K562 (cell line): ENCODE results near the gene DNAJB6. TPM values are rescaled to one million over a fixed set of nuclear protein-coding genes. Genes with fewer than 3 reads are reported as not detected.

Source experiments
- ATAC-seq: fragments of 200-7000 bp; cut with Tn5 transposase; 3 replicates; pipeline ENCODE4 v1.9.1; 2020; ENCODE audit warnings: moderate library complexity
- BruUV-seq: library from RNA; stranded (reverse); fragments of 400-500 nt; replicated peaks from 2 replicates; lab custom pipeline; 2021; lab: Mats Ljungman, UMichigan
- CTCF ChIA-PET: fragments of 300-600 bp; formaldehyde crosslinking; extraction: SDS; loops from one replicate; lab custom pipeline; 2021; ENCODE audit warnings: low intra/inter-chr PET ratio; lab: Yijun Ruan, JAX
- POLR2A ChIA-PET: fragments of 300-600, 350-650 bp; sonication (Branson Sonifier 250); formaldehyde crosslinking; extraction: SDS; loops from one replicate; lab custom pipeline; 2021; ENCODE audit warnings: antibody characterized with exemption, inconsistent platforms; lab: Yijun Ruan, JAX
- DNase-seq, 4 experiments: peaks; one replicate each; pipeline versions ENCODE4 v3.0.0 to v3.0.0-alpha.2; 2011 to 2018; ENCODE audit warnings: low spot score in 3 of 4, mixed read lengths in 3 of 4; ENCODE audit errors: extremely low read depth in 1 of 4
- FAIRE-seq: peaks from 2 replicates; lab custom pipeline; 2011; peaks lifted over from hg19 to GRCh38; lab: Jason Lieb, UNC
- H2AFZ ChIP-seq: 2 replicates; pipeline ENCODE4 v1.6.0; 2011; ENCODE audit warnings: low read depth, low read length, control low read depth, inconsistent platforms
- H3K27ac ChIP-seq: fragments of 200-600 bp; 3 replicates; pipeline ENCODE4 v1.8.0; 2011; ENCODE audit warnings: low read depth, mild to moderate bottlenecking, control low read depth, inconsistent platforms, low read length, moderate library complexity, mixed read lengths; ENCODE audit errors: extremely low read depth
- H3K27me3 ChIP-seq, 2 experiments: fragments of 300-600 bp in 1 of 2; 2 replicates in 1 of 2; 3 replicates in 1 of 2; pipeline versions ENCODE4 v1.6.0 to v1.8.0; 2011; ENCODE audit warnings: inconsistent platforms in 2 of 2, low read length in 2 of 2, mild to moderate bottlenecking in 1 of 2, mixed read lengths in 1 of 2, moderate library complexity in 1 of 2; ENCODE audit not compliant: control insufficient read depth in 2 of 2, insufficient read depth in 2 of 2
- H3K36me3 ChIP-seq: fragments of 300-600 bp; 3 replicates; pipeline ENCODE4 v1.8.0; 2011; ENCODE audit warnings: mild to moderate bottlenecking, low read length, inconsistent platforms; ENCODE audit not compliant: control insufficient read depth, insufficient read depth
- H3K4me1 ChIP-seq, 2 experiments: fragments of 200-600 bp in 1 of 2; replicated peaks in 1 of 2; 2 replicates in 1 of 2; 3 replicates in 1 of 2; pipeline versions ENCODE4 v1.5.1 to v1.8.0; 2011; ENCODE audit warnings: inconsistent platforms in 2 of 2, low read length in 2 of 2, mild to moderate bottlenecking in 1 of 2, mixed read lengths in 1 of 2, moderate library complexity in 1 of 2; ENCODE audit not compliant: control insufficient read depth in 2 of 2, insufficient read depth in 2 of 2
- H3K4me2 ChIP-seq: 2 replicates; pipeline ENCODE4 v1.6.1; 2011; ENCODE audit warnings: low read length, control low read depth, inconsistent platforms, mixed read lengths; ENCODE audit not compliant: insufficient read depth
- H3K4me3 ChIP-seq: fragments of 200-600 bp; sonication (generic), shearing (Covaris generic); 2 replicates; pipeline ENCODE4 v1.5.1; 2016; ENCODE audit warnings: control low read depth, inconsistent platforms
- H3K79me2 ChIP-seq: fragments of 200-600 bp; 3 replicates; pipeline ENCODE4 v1.8.0; 2011; ENCODE audit warnings: low read length, inconsistent platforms; ENCODE audit not compliant: control insufficient read depth, insufficient read depth
- H3K9ac ChIP-seq, 2 experiments: 2 replicates each; pipeline versions ENCODE4 v1.6.0 to v1.6.1; 2011; ENCODE audit warnings: low read depth in 2 of 2, low read length in 2 of 2, control low read depth in 1 of 2, inconsistent platforms in 1 of 2, mild to moderate bottlenecking in 1 of 2, mixed read lengths in 1 of 2; ENCODE audit not compliant: insufficient read depth in 1 of 2
- H3K9me1 ChIP-seq: one replicate; pipeline ENCODE4 v1.6.0; 2011; ENCODE audit warnings: inconsistent platforms, mild to moderate bottlenecking, low read length, moderate library complexity; ENCODE audit not compliant: control insufficient read depth, insufficient read depth
- H3K9me3 ChIP-seq: replicated peaks from 2 replicates; pipeline ENCODE4 v1.5.1; 2011; ENCODE audit warnings: low read depth, low read length, inconsistent platforms; ENCODE audit not compliant: control insufficient read depth, insufficient read depth
- H4K20me1 ChIP-seq: replicated peaks from 2 replicates; pipeline ENCODE4 v1.6.1; 2011; ENCODE audit warnings: low read length, inconsistent platforms, mixed read lengths; ENCODE audit not compliant: control insufficient read depth, insufficient read depth
- EP300 ChIP-seq: IDR thresholded peaks from 2 replicates; pipeline ENCODE4 v1.6.1; 2012; ENCODE audit warnings: low read length, improper control_type of control experiment
- ETV6 ChIP-seq, 3 experiments: fragments of 150-350 bp in 1 of 3; sonication (generic) in 1 of 3; formaldehyde crosslinking in 1 of 3; IDR thresholded peaks; 2 replicates each; pipeline versions ENCODE4 v1.6.1 to v1.8.0; 2014 to 2022; ENCODE audit warnings: borderline replicate concordance in 2 of 3, low read depth in 2 of 3, antibody characterized with exemption in 1 of 3, low read length in 1 of 3, mild to moderate bottlenecking in 1 of 3, missing genetic modification reagents in 1 of 3
- HLTF ChIP-seq: fragments of 450-650 bp; IDR thresholded peaks from 2 replicates; pipeline ENCODE4 v1.6.1; 2016
- KDM2B ChIP-seq: fragments of 250-450 bp; sonication (Bioruptor Pico); IDR thresholded peaks from 2 replicates; pipeline ENCODE4 v1.8.0; 2021; ENCODE audit warnings: mild to moderate bottlenecking, moderate library complexity
- PURB ChIP-seq: sonication (generic); formaldehyde crosslinking; IDR thresholded peaks from 2 replicates; pipeline ENCODE4 v1.9.0; 2021; ENCODE audit warnings: low read depth, mild to moderate bottlenecking, missing genetic modification reagents
- WHSC1 ChIP-seq: IDR thresholded peaks from one replicate; pipeline ENCODE4 v1.6.1; 2012; ENCODE audit warnings: low read length, control low read depth, inconsistent platforms
- ZNF124 ChIP-seq: sonication (generic); formaldehyde crosslinking; IDR thresholded peaks from 2 replicates; pipeline ENCODE4 v1.8.1; 2022; ENCODE audit warnings: missing genetic modification reagents
- ZNF695 ChIP-seq: fragments of 450-650 bp; formaldehyde crosslinking; IDR thresholded peaks from 2 replicates; pipeline ENCODE4 v1.4.0; 2020; ENCODE audit warnings: mild to moderate bottlenecking, moderate library complexity
- WGBS: fragments of 100-300 bp; shearing (Covaris generic); methylation state at CpG from one replicate; pipeline ENCODE4 v1.1.6; 2016; ENCODE audit warnings: low coverage, mixed read lengths; ENCODE audit not compliant: insufficient coverage; ENCODE audit errors: missing lambda C conversion rate; 5-methylcytosine and 5-hydroxymethylcytosine counted together
- in situ Hi-C: fragments of 300-500 bp; cut with MboI; formaldehyde crosslinking; loops from 4 replicates; pipeline ENCODE4 v1.15.0; 2018; ENCODE audit warnings: inconsistent platforms, mixed read lengths
- intact Hi-C: fragments of 100-400 bp; cut with micrococcal nuclease; formaldehyde crosslinking; loops from 2 replicates; pipeline ENCODE4 v1.14.2; 2022
- polyA plus RNA-seq, 8 experiments: library from polyadenylated mRNA; depleted of rRNA in 4 of 8; stranded (reverse) in 5 of 8; unstranded in 3 of 8; fragments of >200 nt; fragmentation: Nextera tagmentation in 2 of 8; fragmentation: Illumina TruSeq in 1 of 8; extraction: Ambion mirVana in 2 of 8; extraction: Trizol in 1 of 8; gene quantifications; 2 replicates each; pipeline versions ENCODE4 v1.2.1 to v1.2.3, GENCODE V29; 2011 to 2014; ENCODE audit warnings: inconsistent platforms in 1 of 8, missing spikeins in 1 of 8
- total RNA-seq, 7 experiments: library from RNA; depleted of rRNA in 6 of 7; stranded (reverse); fragments of >200 nt in 6 of 7; fragmentation: Illumina TruSeq in 2 of 7; extraction: Trizol in 2 of 7; gene quantifications; 2 replicates each; pipeline versions ENCODE4 v1.2.1 to v1.2.3, GENCODE V29; 2011 to 2021; ENCODE audit warnings: low replicate concordance in 1 of 7
- TF ChIP-seq, protein P1 (sequence below): sonication (generic); formaldehyde crosslinking; IDR thresholded peaks from 2 replicates; pipeline ENCODE4 v1.8.1; 2023; ENCODE audit warnings: mild to moderate bottlenecking, missing genetic modification reagents
- TF ChIP-seq, protein P2 (sequence below), 2 experiments: fragments of 450-650 bp in 1 of 2; sonication (generic) in 1 of 2; formaldehyde crosslinking; conservative IDR thresholded peaks; 2 replicates each; pipeline versions ENCODE4 v1.4.0 to v1.8.1; 2020 to 2022; ENCODE audit warnings: mild to moderate bottlenecking in 1 of 2, missing genetic modification reagents in 1 of 2
- TF ChIP-seq, protein P3 (sequence below): fragments of 200-400 bp; formaldehyde crosslinking; IDR thresholded peaks from 2 replicates; pipeline ENCODE4 v1.6.1; 2017; ENCODE audit warnings: mild to moderate bottlenecking, low read depth, low read length, moderate library complexity
- TF ChIP-seq, protein P4 (sequence below): IDR thresholded peaks from 2 replicates; pipeline ENCODE4 v1.6.1; 2016; ENCODE audit warnings: missing genetic modification characterization, missing compliant biosample characterization

DNAJB6 gene
- total and polyA plus RNA-seq, 9 of the 15 experiments (the other 6 are each of a cell fraction or from before 2014, with no cell fraction given): 84.5 to 158 (median 135) TPM

DNA sequence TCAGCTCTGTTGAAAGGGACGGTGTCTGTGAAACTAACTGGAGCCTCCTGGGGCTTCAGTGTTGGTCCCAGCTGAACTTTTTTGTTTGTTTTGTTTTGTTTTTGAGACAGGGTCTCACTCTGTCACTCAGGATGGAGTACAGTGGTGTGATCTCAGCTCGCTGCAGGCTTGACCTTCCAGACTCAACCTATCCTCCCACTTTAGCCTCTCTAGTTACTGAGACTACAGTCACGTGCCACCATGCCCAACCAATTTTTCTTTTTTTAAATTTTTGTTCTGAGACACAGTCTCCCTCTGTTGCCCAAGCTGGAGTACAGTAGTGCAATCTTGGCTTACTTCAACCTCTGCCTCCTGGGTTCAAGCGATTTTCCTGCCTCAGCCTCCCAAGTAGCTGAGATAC, 13.4 kb upstream of the DNAJB6 start (continued):
- TF ChIP-seq, protein P1, sequence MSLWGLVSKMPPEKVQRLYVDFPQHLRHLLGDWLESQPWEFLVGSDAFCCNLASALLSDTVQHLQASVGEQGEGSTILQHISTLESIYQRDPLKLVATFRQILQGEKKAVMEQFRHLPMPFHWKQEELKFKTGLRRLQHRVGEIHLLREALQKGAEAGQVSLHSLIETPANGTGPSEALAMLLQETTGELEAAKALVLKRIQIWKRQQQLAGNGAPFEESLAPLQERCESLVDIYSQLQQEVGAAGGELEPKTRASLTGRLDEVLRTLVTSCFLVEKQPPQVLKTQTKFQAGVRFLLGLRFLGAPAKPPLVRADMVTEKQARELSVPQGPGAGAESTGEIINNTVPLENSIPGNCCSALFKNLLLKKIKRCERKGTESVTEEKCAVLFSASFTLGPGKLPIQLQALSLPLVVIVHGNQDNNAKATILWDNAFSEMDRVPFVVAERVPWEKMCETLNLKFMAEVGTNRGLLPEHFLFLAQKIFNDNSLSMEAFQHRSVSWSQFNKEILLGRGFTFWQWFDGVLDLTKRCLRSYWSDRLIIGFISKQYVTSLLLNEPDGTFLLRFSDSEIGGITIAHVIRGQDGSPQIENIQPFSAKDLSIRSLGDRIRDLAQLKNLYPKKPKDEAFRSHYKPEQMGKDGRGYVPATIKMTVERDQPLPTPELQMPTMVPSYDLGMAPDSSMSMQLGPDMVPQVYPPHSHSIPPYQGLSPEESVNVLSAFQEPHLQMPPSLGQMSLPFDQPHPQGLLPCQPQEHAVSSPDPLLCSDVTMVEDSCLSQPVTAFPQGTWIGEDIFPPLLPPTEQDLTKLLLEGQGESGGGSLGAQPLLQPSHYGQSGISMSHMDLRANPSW (CRISPR knock-in tag): no peak

DNA sequence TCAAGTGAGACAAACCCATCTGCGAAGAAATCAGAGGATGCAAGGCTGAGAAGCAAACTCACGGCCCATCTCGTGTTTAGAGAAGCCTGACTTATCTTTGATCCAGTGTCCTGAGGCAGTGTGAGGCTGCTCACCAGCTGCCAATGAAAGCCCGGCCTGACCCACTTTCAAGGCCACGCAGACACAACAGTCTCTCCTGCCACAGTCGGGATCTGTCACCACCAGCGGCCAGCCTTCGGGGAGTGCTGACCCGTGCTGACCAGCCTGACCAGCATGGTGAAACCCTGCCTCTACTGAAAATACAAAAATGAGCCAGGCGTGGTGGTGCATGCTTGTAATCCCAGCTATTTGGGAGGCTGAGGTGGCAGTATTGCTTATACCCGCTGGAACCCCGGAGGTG, 7.4 kb upstream of the DNAJB6 start:
- Histone ChIP-seq H4K20me1 (no peaks in the 10 kb centered on the region), H3K9ac (peak overlapping the region in 1 of 2 experiments; percentile 84; a peak in 2 of 4 replicates), H3K4me2 (no peak overlapping the region), H3K36me3 (no peaks in the 10 kb centered on the region), H3K79me2 (no peaks in the 10 kb centered on the region), H3K4me1 (peaks cover 0 to 7% of the 10 kb centered on the region in 2 experiments; a peak in 1 of 5 replicates), H2AFZ (peak overlapping the region; percentile 37), H3K27me3 (no peaks in the 10 kb centered on the region; a peak in 1 of 5 replicates), H3K9me1 (no peaks in the 10 kb centered on the region), H3K4me3 (no peak overlapping the region), H3K9me3 (no peaks in the 10 kb centered on the region), H3K27ac (no peak overlapping the region)
- no TSS peak for BruUV-seq
- intact Hi-C loops: no loop called here
- in situ Hi-C loops: no loop called here
- CTCF ChIA-PET: no interaction called here
- WGBS: 35% methylated on average over 12 of the region's 12 CpGs
- POLR2A ChIA-PET: interaction anchor here (0.5 to 4.1 kb wide), 7 partner anchors 9 to 893 kb away, joined by 3 to 17 read pairs (median 3); no protein-coding TSS in a partner anchor
- DNase-seq (no peak), ATAC-seq (peak; percentile 49), FAIRE-seq (no peak)
- TF ChIP-seq, protein P2, sequence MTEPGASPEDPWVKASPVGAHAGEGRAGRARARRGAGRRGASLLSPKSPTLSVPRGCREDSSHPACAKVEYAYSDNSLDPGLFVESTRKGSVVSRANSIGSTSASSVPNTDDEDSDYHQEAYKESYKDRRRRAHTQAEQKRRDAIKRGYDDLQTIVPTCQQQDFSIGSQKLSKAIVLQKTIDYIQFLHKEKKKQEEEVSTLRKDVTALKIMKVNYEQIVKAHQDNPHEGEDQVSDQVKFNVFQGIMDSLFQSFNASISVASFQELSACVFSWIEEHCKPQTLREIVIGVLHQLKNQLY (CRISPR knock-in tag; conservative IDR thresholded peaks at IDR 0.05): no peak
- TF ChIP-seq, protein P3, sequence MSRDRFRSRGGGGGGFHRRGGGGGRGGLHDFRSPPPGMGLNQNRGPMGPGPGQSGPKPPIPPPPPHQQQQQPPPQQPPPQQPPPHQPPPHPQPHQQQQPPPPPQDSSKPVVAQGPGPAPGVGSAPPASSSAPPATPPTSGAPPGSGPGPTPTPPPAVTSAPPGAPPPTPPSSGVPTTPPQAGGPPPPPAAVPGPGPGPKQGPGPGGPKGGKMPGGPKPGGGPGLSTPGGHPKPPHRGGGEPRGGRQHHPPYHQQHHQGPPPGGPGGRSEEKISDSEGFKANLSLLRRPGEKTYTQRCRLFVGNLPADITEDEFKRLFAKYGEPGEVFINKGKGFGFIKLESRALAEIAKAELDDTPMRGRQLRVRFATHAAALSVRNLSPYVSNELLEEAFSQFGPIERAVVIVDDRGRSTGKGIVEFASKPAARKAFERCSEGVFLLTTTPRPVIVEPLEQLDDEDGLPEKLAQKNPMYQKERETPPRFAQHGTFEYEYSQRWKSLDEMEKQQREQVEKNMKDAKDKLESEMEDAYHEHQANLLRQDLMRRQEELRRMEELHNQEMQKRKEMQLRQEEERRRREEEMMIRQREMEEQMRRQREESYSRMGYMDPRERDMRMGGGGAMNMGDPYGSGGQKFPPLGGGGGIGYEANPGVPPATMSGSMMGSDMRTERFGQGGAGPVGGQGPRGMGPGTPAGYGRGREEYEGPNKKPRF: no peak
- TF ChIP-seq EP300: no peak
- TF ChIP-seq ZNF695 (CRISPR knock-in tag): no peak
- no peak for TF ChIP-seq WHSC1
- TF ChIP-seq ETV6 (IDR thresholded peaks at IDR 0.05; ENCODE audit: borderline replicate concordance in 1 of 2, low read depth in 2 of 2, low read length in 1 of 2): no peak
- no peak for TF ChIP-seq ETV6 (CRISPR knock-in tag; IDR thresholded peaks at IDR 0.05; ENCODE audit: borderline replicate concordance)
- TF ChIP-seq, protein P4, sequence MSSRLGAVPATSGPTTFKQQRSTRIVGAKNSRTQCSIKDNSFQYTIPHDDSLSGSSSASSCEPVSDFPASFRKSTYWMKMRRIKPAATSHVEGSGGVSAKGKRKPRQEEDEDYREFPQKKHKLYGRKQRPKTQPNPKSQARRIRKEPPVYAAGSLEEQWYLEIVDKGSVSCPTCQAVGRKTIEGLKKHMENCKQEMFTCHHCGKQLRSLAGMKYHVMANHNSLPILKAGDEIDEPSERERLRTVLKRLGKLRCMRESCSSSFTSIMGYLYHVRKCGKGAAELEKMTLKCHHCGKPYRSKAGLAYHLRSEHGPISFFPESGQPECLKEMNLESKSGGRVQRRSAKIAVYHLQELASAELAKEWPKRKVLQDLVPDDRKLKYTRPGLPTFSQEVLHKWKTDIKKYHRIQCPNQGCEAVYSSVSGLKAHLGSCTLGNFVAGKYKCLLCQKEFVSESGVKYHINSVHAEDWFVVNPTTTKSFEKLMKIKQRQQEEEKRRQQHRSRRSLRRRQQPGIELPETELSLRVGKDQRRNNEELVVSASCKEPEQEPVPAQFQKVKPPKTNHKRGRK (tag): no peak
- no peak for TF ChIP-seq KDM2B
- TF ChIP-seq HLTF: no peak
- no peak for TF ChIP-seq ZNF124 (CRISPR knock-in tag)
- TF ChIP-seq PURB (CRISPR knock-in tag): no peak
